Esophagus (tissue), 2 donors: ENCODE results near the gene SCN3B. TPM values are rescaled to one million over a fixed set of nuclear protein-coding genes. Genes with fewer than 3 reads are reported as not detected.

Source experiments
- H3K27ac ChIP-seq, 2 donors: one replicate each; pipeline ENCODE4 v1.5.1; 2013; ENCODE audit warnings: low read depth in 2 of 2, mild to moderate bottlenecking in 2 of 2, inconsistent platforms in 1 of 2, low read length in 1 of 2, moderate library complexity in 1 of 2
- H3K27me3 ChIP-seq, 2 donors: one replicate each; pipeline ENCODE4 v1.6.1; 2013; ENCODE audit warnings: low read length in 2 of 2, control low read depth in 1 of 2, mild to moderate bottlenecking in 1 of 2; ENCODE audit not compliant: insufficient read depth in 2 of 2, control insufficient read depth in 1 of 2
- H3K36me3 ChIP-seq, 2 donors: one replicate each; pipeline ENCODE4 v1.6.1; 2013; ENCODE audit warnings: low read length in 1 of 2; ENCODE audit not compliant: control insufficient read depth in 2 of 2, insufficient read depth in 2 of 2
- H3K4me1 ChIP-seq, 2 donors: one replicate each; pipeline ENCODE4 v1.6.1; 2013; ENCODE audit warnings: low read length in 1 of 2; ENCODE audit not compliant: control insufficient read depth in 2 of 2, insufficient read depth in 2 of 2
- H3K4me3 ChIP-seq, 2 donors: one replicate each; pipeline ENCODE4 v1.5.1; 2013; ENCODE audit warnings: low read length in 2 of 2, mild to moderate bottlenecking in 2 of 2, low read depth in 1 of 2, moderate library complexity in 1 of 2
- H3K9me3 ChIP-seq, 2 donors: one replicate each; pipeline ENCODE4 v1.6.1; 2013; ENCODE audit warnings: mild to moderate bottlenecking in 2 of 2, low read depth in 1 of 2, low read length in 1 of 2, moderate library complexity in 1 of 2; ENCODE audit not compliant: control insufficient read depth in 2 of 2, insufficient read depth in 1 of 2
- WGBS, 2 donors: extraction: QIAGEN DNeasy Blood & Tissue Kit; methylation state at CpG; one replicate each; pipeline ENCODE4 v1.1.7; 2013; 5-methylcytosine and 5-hydroxymethylcytosine counted together
- polyA plus RNA-seq, 2 donors: library from polyadenylated mRNA; stranded (reverse); fragments of 200-250 nt; gene quantifications; one replicate each; pipeline ENCODE4 v1.2.3, GENCODE V29; 2013
- donor health status: healthy with polysubstance abuse.
- donor health status: Bipolar disorder and iron deficiency.

The SCN3B gene
- polyA plus RNA-seq, 2 donors, result 0.16 to 0.29 TPM

GRCh38 chr11:123640677-123641494, 13.5 kb downstream of the SCN3B start:
- H3K4me1 ChIP-seq, result no peaks in the 10 kb centered on the region
- H3K4me3 ChIP-seq, result no peak overlapping the region
- no peaks in the 10 kb centered on the region for H3K36me3 ChIP-seq
- no peaks in the 10 kb centered on the region for H3K27me3 ChIP-seq
- H3K27ac ChIP-seq, result no peak overlapping the region
- H3K9me3 ChIP-seq, result no peaks in the 10 kb centered on the region
- WGBS, 2 donors, result 30 to 33% methylated on average over 22 of the region's 22 CpGs

- Histone ChIP-seq H3K27me3 (no peaks in the 10 kb centered on the region), H3K27ac (no peak overlapping the region), H3K4me1 (no peaks in the 10 kb centered on the region), H3K36me3 (no peaks in the 10 kb centered on the region), H3K4me3 (no peak overlapping the region), H3K9me3 (no peaks in the 10 kb centered on the region)
- WGBS, 2 donors, result 81 to 83% methylated on average over 5 of the region's 5 CpGs
Observed at GRCh38 chr11:123640029-123640428, 14.4 kb downstream of the SCN3B start.

GRCh38 chr11:123630126-123630608, 24.3 kb downstream of the SCN3B start:
- H3K4me1 ChIP-seq, result no peaks in the 10 kb centered on the region
- H3K4me3 ChIP-seq, result no peak overlapping the region
- H3K36me3 ChIP-seq, result no peaks in the 10 kb centered on the region
- no peaks in the 10 kb centered on the region for H3K27me3 ChIP-seq
- 59 to 60% methylated on average over 3 of the region's 3 CpGs for WGBS, 2 donors
- peaks cover 0 to 2% of the 10 kb centered on the region in 2 donors for H3K9me3 ChIP-seq
- H3K27ac ChIP-seq, result no peak overlapping the region

- no peaks in the 10 kb centered on the region for H3K4me1 ChIP-seq
- no peak overlapping the region for H3K4me3 ChIP-seq
- H3K27me3 ChIP-seq, result no peaks in the 10 kb centered on the region
- H3K36me3 ChIP-seq, result no peaks in the 10 kb centered on the region
- WGBS, 2 donors, result 56 to 64% methylated on average over 10 of the region's 10 CpGs
- no peak overlapping the region for H3K27ac ChIP-seq
- H3K9me3 ChIP-seq, result peaks cover 0 to 2% of the 10 kb centered on the region in 2 donors
Observed at GRCh38 chr11:123628936-123629683, 25.3 kb downstream of the SCN3B start.

- 90 to 95% methylated on average over 2 of the region's 2 CpGs for WGBS, 2 donors
- Histone ChIP-seq H3K4me1 (no peaks in the 10 kb centered on the region), H3K9me3 (no peaks in the 10 kb centered on the region), H3K27ac (no peak overlapping the region), H3K27me3 (no peaks in the 10 kb centered on the region), H3K36me3 (no peaks in the 10 kb centered on the region), H3K4me3 (no peak overlapping the region)
Observed at GRCh38 chr11:123624974-123625373, 29.4 kb downstream of the SCN3B start.

- Histone ChIP-seq H3K9me3 (no peaks in the 10 kb centered on the region), H3K4me1 (no peaks in the 10 kb centered on the region), H3K27me3 (no peaks in the 10 kb centered on the region), H3K27ac (no peak overlapping the region), H3K36me3 (no peaks in the 10 kb centered on the region), H3K4me3 (no peak overlapping the region)
- 95 to 96% methylated on average over 9 of the region's 9 CpGs for WGBS, 2 donors
Observed at GRCh38 chr11:123622576-123622975, 31.8 kb downstream of the SCN3B start.

- Histone ChIP-seq H3K36me3 (no peaks in the 10 kb centered on the region), H3K4me3 (no peak overlapping the region), H3K9me3 (no peaks in the 10 kb centered on the region), H3K27ac (no peak overlapping the region), H3K27me3 (no peaks in the 10 kb centered on the region), H3K4me1 (peaks cover 0 to 2% of the 10 kb centered on the region in 2 donors)
- WGBS, 2 donors, result 48 to 64% methylated on average over 11 of the region's 11 CpGs
Observed at GRCh38 chr11:123616505-123617198, 37.8 kb downstream of the SCN3B start.

- no peak overlapping the region for H3K27ac ChIP-seq
- H3K4me1 ChIP-seq, result peaks cover 0 to 2% of the 10 kb centered on the region in 2 donors
- WGBS, 2 donors, result 89 to 91% methylated on average over 4 of the region's 4 CpGs
- no peaks in the 10 kb centered on the region for H3K27me3 ChIP-seq
- no peak overlapping the region for H3K4me3 ChIP-seq
- no peaks in the 10 kb centered on the region for H3K9me3 ChIP-seq
- H3K36me3 ChIP-seq, result peaks cover 0 to 5% of the 10 kb centered on the region in 2 donors
Observed at GRCh38 chr11:123611698-123612097, 42.7 kb downstream of the SCN3B start.

GRCh38 chr11:123608945-123609344, 45.5 kb downstream of the SCN3B start:
- WGBS, 2 donors, result 94% methylated on average over 8 of the region's 8 CpGs

More at GRCh38 chr11:123608945-123609344, 45.5 kb downstream of the SCN3B start:
- no peaks in the 10 kb centered on the region for H3K9me3 ChIP-seq
- H3K4me1 ChIP-seq, result no peaks in the 10 kb centered on the region
- H3K36me3 ChIP-seq, result peaks cover 0 to 5% of the 10 kb centered on the region in 2 donors
- H3K27me3 ChIP-seq, result no peaks in the 10 kb centered on the region
- H3K27ac ChIP-seq, result no peak overlapping the region
- H3K4me3 ChIP-seq, result no peak overlapping the region
